Esophagus (tissue), 2 donors: ENCODE data around the gene FAM13C. TPM values are rescaled to one million over a fixed set of nuclear protein-coding genes. Genes with fewer than 3 reads are reported as not detected.

Experiments
- H3K27ac ChIP-seq, 2 donors: one replicate each; pipeline ENCODE4 v1.5.1; 2013; ENCODE audit warnings: low read depth in 2 of 2, mild to moderate bottlenecking in 2 of 2, inconsistent platforms in 1 of 2, low read length in 1 of 2, moderate library complexity in 1 of 2
- H3K27me3 ChIP-seq, 2 donors: one replicate each; pipeline ENCODE4 v1.6.1; 2013; ENCODE audit warnings: low read length in 2 of 2, control low read depth in 1 of 2, mild to moderate bottlenecking in 1 of 2; ENCODE audit not compliant: insufficient read depth in 2 of 2, control insufficient read depth in 1 of 2
- H3K36me3 ChIP-seq, 2 donors: one replicate each; pipeline ENCODE4 v1.6.1; 2013; ENCODE audit warnings: low read length in 1 of 2; ENCODE audit not compliant: control insufficient read depth in 2 of 2, insufficient read depth in 2 of 2
- H3K4me1 ChIP-seq, 2 donors: one replicate each; pipeline ENCODE4 v1.6.1; 2013; ENCODE audit warnings: low read length in 1 of 2; ENCODE audit not compliant: control insufficient read depth in 2 of 2, insufficient read depth in 2 of 2
- H3K4me3 ChIP-seq, 2 donors: one replicate each; pipeline ENCODE4 v1.5.1; 2013; ENCODE audit warnings: low read length in 2 of 2, mild to moderate bottlenecking in 2 of 2, low read depth in 1 of 2, moderate library complexity in 1 of 2
- H3K9me3 ChIP-seq, 2 donors: one replicate each; pipeline ENCODE4 v1.6.1; 2013; ENCODE audit warnings: mild to moderate bottlenecking in 2 of 2, low read depth in 1 of 2, low read length in 1 of 2, moderate library complexity in 1 of 2; ENCODE audit not compliant: control insufficient read depth in 2 of 2, insufficient read depth in 1 of 2
- WGBS, 2 donors: extraction: QIAGEN DNeasy Blood & Tissue Kit; methylation state at CpG; one replicate each; pipeline ENCODE4 v1.1.7; 2013; 5-methylcytosine and 5-hydroxymethylcytosine counted together
- polyA plus RNA-seq, 2 donors: library from polyadenylated mRNA; stranded (reverse); fragments of 200-250 nt; gene quantifications; one replicate each; pipeline ENCODE4 v1.2.3, GENCODE V29; 2013
- donor health status: healthy with polysubstance abuse.
- donor health status: Bipolar disorder and iron deficiency.

The FAM13C gene
- polyA plus RNA-seq, 2 donors: 2.7 to 4.4 TPM

DNA sequence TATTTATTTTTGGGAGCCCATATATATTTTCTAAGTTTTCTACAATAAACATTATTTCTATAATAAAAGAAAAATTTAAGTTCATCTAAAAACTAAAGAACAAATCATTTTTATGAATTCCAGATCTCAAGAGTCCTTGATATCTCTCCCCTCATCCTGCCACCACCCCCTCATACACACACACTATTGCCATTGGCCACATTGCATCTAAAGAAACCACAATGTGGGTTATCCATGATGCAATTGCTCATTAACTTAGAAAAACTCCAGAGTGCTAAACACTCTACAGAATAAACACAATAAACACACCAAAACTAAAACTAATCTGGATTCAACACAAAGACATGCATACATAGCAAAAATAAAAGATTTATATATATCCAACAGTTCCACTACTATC is 37.8 kb downstream of the FAM13C start:
- Histone ChIP-seq H3K4me1 (no peaks in the 10 kb centered on the region), H3K27ac (no peak overlapping the region), H3K36me3 (no peaks in the 10 kb centered on the region), H3K27me3 (no peaks in the 10 kb centered on the region), H3K4me3 (no peak overlapping the region), H3K9me3 (no peaks in the 10 kb centered on the region)

DNA sequence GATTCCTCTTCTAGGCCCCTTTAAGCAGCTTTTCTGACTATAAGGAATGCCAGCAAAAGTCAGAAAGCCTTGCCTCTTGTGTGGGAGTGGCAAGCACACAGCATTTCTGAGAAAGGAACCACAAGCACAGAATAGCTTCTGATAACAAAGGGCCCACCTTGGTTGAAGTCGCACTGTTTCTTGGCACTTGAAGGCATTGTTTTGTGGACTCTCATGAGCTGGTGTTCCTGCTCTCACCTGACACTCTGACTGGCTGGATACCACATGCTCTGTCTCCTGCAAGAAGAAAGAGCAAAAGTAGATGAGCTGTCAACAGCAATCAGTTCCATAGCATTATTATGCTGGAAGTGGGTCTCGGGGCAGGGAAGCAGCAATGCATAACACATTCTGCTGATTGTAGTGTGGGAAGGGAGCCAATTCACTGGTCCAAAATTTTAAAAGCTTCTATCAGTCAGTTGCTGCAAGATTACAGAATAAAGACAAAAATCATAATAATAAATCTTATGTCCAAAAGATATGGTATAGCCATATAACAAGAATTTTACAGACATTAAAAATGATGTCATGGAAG is 38.4 kb downstream of the FAM13C start:
- Histone ChIP-seq H3K4me1 (no peaks in the 10 kb centered on the region), H3K9me3 (no peaks in the 10 kb centered on the region), H3K36me3 (no peaks in the 10 kb centered on the region), H3K27me3 (no peaks in the 10 kb centered on the region), H3K4me3 (no peak overlapping the region), H3K27ac (peak overlapping the region; percentile 1 to 26)
- 80 to 86% methylated on average over 2 of the region's 2 CpGs for WGBS, 2 donors

DNA sequence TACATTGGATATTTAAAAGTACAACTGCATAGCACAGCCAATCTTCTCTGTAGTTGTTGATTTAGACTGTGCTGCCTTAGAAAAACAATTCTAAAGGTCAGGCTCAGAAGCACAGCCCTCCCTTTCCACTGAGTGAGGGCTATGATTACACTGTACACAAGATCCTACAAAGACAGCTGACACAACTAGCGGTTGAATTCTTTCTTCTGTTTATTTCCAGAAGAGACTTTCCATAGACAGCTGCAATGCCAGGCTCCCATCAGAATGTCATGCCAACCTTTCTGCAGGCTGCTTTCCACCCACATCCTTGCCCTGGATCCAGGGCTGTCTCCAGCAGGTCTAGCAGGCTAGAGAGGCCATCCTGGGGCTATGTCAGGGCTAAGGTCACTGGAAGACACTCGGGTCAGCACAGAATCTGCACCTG is 39.3 kb downstream of the FAM13C start:
- Histone ChIP-seq H3K4me1 (no peaks in the 10 kb centered on the region), H3K36me3 (no peaks in the 10 kb centered on the region), H3K4me3 (no peak overlapping the region), H3K27ac (peak overlapping the region in 1 of 2 donors; percentile 40), H3K27me3 (no peaks in the 10 kb centered on the region), H3K9me3 (no peaks in the 10 kb centered on the region)
- WGBS, 2 donors: 61% methylated on average over 2 of the region's 2 CpGs

DNA sequence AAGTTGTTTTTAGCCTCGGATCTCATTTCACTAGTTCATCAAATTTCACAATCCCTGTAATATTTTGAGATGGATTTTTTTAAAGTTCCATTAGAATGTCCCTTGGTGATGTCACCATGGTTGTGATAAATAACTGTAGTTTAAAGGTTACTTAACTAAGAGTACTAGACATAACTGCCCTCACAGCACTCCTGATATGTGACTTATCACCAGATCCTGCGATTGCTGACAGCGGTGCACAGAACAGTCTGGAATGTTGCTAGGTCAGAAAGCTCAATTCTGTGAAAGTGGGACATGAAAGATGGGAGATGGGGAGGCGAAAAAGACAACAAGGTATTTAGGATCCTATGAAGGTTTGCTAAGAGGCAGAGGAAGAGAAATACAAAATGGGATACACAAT is 40.2 kb downstream of the FAM13C start:
- WGBS, 2 donors: 74 to 86% methylated on average over 4 of the region's 4 CpGs
- H3K27me3 ChIP-seq: no peaks in the 10 kb centered on the region
- H3K4me1 ChIP-seq: no peaks in the 10 kb centered on the region
- H3K9me3 ChIP-seq: no peaks in the 10 kb centered on the region
- H3K4me3 ChIP-seq: no peak overlapping the region
- no peaks in the 10 kb centered on the region for H3K36me3 ChIP-seq
- H3K27ac ChIP-seq: no peak overlapping the region

DNA sequence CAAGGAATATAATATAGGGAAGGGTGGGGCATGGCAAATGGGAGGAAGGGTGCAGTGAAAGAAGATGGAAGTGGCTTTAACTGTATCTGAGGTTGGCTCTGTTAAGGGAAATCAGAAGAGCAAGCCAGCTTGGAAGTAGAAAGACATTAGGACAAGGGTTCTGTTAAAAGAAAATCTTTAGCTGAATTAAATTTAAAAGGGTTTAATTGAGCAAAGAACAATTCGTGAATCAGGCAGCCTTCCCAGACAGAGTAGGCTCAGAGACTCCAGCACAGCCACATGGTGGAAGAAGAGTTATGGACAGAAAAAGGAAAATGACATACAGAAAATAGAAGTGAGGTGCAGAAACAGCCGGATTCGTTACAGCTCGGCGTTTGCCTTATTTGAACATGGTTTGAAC is 42.0 kb downstream of the FAM13C start:
- Histone ChIP-seq H3K27ac (no peak overlapping the region), H3K4me3 (no peak overlapping the region), H3K27me3 (no peaks in the 10 kb centered on the region), H3K4me1 (no peaks in the 10 kb centered on the region), H3K36me3 (no peaks in the 10 kb centered on the region), H3K9me3 (no peaks in the 10 kb centered on the region)
- 84 to 85% methylated on average over 5 of the region's 5 CpGs for WGBS, 2 donors

DNA sequence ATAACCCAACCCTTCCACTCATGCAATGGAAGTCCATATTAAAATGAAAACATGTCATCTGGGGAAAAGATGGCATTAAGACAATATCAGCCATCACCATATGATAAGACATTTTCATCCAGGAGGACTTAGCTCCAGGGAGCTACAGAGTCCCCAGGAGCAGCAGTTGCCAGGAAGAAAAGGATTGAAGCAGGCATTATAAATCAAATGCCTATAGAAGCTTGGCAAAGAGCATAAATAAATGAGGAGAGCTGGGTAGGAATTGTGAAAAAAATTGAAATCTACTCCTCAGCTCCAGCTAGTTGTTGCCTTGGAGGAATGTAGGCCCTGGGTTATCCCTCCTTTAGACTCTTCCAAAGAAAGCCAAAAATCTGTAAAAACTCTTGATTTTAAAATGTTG is 42.5 kb downstream of the FAM13C start:
- no peaks in the 10 kb centered on the region for H3K27me3 ChIP-seq
- no peaks in the 10 kb centered on the region for H3K4me1 ChIP-seq
- H3K27ac ChIP-seq: no peak overlapping the region
- no peaks in the 10 kb centered on the region for H3K9me3 ChIP-seq
- no peak overlapping the region for H3K4me3 ChIP-seq
- H3K36me3 ChIP-seq: no peaks in the 10 kb centered on the region

DNA sequence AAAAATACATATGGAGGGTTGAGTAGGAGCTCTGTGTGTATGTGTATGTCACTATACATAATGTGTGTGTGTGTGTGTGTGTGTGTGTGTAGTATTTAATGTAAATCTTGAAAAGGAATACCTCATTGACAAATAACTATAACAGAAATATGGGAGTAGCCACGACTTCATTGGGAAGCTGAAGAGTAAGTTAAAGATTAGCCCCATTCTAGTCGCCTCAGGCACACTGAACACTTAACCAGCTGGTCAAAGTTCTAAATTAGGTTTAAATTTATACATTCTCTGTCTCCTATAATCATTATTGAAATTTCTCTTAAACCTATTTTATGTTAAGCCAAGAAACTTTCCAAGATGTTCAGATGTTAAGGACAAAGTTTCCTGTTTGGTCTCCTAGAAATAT is 45.3 kb downstream of the FAM13C start:
- H3K9me3 ChIP-seq: no peaks in the 10 kb centered on the region
- H3K4me3 ChIP-seq: no peak overlapping the region
- 71 to 82% methylated on average over 2 of the region's 2 CpGs for WGBS, 2 donors
- no peaks in the 10 kb centered on the region for H3K4me1 ChIP-seq
- H3K27me3 ChIP-seq: no peaks in the 10 kb centered on the region
- no peak overlapping the region for H3K27ac ChIP-seq
- H3K36me3 ChIP-seq: no peaks in the 10 kb centered on the region

DNA sequence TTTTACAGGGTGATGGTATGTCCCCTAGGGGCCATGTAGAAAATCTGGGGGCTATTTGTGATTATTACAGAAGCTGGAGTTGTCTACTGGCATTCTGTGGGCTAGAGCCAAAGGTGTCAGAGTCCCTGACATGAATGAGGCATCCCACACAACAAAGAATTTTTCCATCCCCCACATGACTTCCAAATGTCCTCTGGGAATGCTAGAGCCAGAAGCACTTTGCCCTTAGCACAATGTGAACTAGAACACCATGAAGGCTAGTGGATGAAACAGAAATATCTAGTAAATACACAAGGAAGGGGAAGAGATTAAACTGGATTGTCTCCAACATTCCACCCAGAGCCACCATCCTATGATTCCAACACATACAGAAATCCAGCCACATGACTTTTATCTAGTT is 46.9 kb downstream of the FAM13C start:
- Histone ChIP-seq H3K36me3 (no peaks in the 10 kb centered on the region), H3K9me3 (no peaks in the 10 kb centered on the region), H3K4me1 (no peaks in the 10 kb centered on the region), H3K27ac (no peak overlapping the region), H3K27me3 (no peaks in the 10 kb centered on the region), H3K4me3 (no peak overlapping the region)

DNA sequence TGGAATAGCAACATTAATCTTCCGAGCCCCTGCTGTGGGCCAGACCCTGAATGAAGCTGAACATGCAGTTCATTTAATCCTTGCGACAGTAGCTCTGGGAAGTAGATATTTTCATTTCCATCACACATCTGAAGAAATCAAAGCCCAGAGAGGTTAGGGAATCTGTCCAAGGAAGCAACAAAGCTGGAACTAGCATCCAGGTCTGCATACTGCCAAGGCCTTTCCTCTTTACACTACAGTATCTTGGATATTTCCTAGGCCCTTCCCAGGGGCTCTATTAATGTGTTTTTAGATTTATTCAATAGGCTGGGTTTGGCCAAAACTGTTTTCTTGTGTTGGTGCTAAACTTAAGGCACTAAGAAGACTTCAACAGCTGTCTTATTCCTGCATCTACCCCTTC is 48.1 kb downstream of the FAM13C start:
- no peaks in the 10 kb centered on the region for H3K27me3 ChIP-seq
- no peak overlapping the region for H3K4me3 ChIP-seq
- WGBS, 2 donors: 88 to 91% methylated on average over 2 of the region's 2 CpGs
- no peaks in the 10 kb centered on the region for H3K4me1 ChIP-seq
- no peaks in the 10 kb centered on the region for H3K9me3 ChIP-seq
- H3K36me3 ChIP-seq: no peaks in the 10 kb centered on the region
- H3K27ac ChIP-seq: no peak overlapping the region

DNA sequence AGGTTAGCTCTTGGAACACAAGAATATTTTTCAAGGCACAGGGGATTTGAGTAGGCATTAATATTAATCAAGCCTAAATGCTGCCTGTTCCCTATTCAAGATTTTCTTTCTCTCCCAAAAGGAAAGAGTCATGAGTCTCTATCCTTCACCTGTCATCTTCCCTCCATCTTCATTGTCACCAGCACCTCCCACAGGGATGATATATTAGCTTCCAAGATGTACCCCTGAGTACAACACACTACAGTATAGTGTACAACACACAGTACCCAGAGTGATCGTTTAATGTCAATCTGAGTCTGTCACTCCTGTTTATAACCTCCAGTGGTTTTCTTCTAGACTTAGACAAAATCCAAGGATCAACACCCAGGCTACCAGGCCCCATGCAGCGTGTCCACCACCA is 50.1 kb downstream of the FAM13C start:
- no peak overlapping the region for H3K4me3 ChIP-seq
- no peaks in the 10 kb centered on the region for H3K9me3 ChIP-seq
- H3K36me3 ChIP-seq: no peaks in the 10 kb centered on the region
- H3K4me1 ChIP-seq: peaks cover 0 to 2% of the 10 kb centered on the region in 2 donors
- 86 to 89% methylated on average over 2 of the region's 2 CpGs for WGBS, 2 donors
- H3K27ac ChIP-seq: no peak overlapping the region
- no peaks in the 10 kb centered on the region for H3K27me3 ChIP-seq
